ENCODE measurements around the gene DLG1. TPM values are rescaled to one million over a fixed set of nuclear protein-coding genes. Genes with fewer than 3 reads are reported as not detected.

DLG1 gene
- total RNA-seq, 2 donors from 2014 or later: 115 to 124 TPM

GRCh38 chr3:197024881-197025735 lies 273.3 kb downstream of the DLG1 start:
- Histone ChIP-seq H3K9me3 (no peaks in the 10 kb centered on the region), H3K4me1 (peaks cover 10% of the 10 kb centered on the region), H3K4me3 (no peak overlapping the region), H3K36me3 (no peaks in the 10 kb centered on the region), H3K27ac (no peak overlapping the region), H3K9ac (ENCODE audit: low read depth in 2 of 2, low read length in 2 of 2) (no peak overlapping the region), H3K27me3 (no peaks in the 10 kb centered on the region)
- TF ChIP-seq CTCF (IDR thresholded peaks at IDR 0.05): no peak
- no peak for DNase-seq
- intact Hi-C loops (cut with DNase I): no loop called here

GRCh38 chr3:197023998-197024651 lies 274.3 kb downstream of the DLG1 start:
- intact Hi-C loops (cut with DNase I): no loop called here
- no peak for TF ChIP-seq CTCF (IDR thresholded peaks at IDR 0.05)
- H3K4me1 ChIP-seq: peaks cover 6% of the 10 kb centered on the region
- H3K9ac ChIP-seq (ENCODE audit: low read depth in 2 of 2, low read length in 2 of 2): no peak overlapping the region
- H3K9me3 ChIP-seq: no peaks in the 10 kb centered on the region
- no peaks in the 10 kb centered on the region for H3K27me3 ChIP-seq
- H3K36me3 ChIP-seq: no peaks in the 10 kb centered on the region
- H3K27ac ChIP-seq: no peak overlapping the region
- DNase-seq: no peak
- no peak overlapping the region for H3K4me3 ChIP-seq

GRCh38 chr3:197023241-197023997 lies 275.0 kb downstream of the DLG1 start:
- no peaks in the 10 kb centered on the region for H3K9me3 ChIP-seq
- no peaks in the 10 kb centered on the region for H3K27me3 ChIP-seq
- TF ChIP-seq CTCF (IDR thresholded peaks at IDR 0.05): no peak
- no peak overlapping the region for H3K4me3 ChIP-seq
- no peak for DNase-seq
- H3K27ac ChIP-seq: no peak overlapping the region
- intact Hi-C loops (cut with DNase I): no loop called here
- no peaks in the 10 kb centered on the region for H3K4me1 ChIP-seq
- no peak overlapping the region for H3K9ac ChIP-seq (ENCODE audit: low read depth in 2 of 2, low read length in 2 of 2)
- H3K36me3 ChIP-seq: no peaks in the 10 kb centered on the region

GRCh38 chr3:197022405-197023231 lies 275.8 kb downstream of the DLG1 start:
- Histone ChIP-seq H3K4me1 (no peaks in the 10 kb centered on the region), H3K27ac (no peak overlapping the region), H3K4me3 (no peak overlapping the region), H3K9me3 (no peaks in the 10 kb centered on the region), H3K9ac (ENCODE audit: low read depth in 2 of 2, low read length in 2 of 2) (no peak overlapping the region), H3K36me3 (no peaks in the 10 kb centered on the region), H3K27me3 (no peaks in the 10 kb centered on the region)
- no peak for TF ChIP-seq CTCF (IDR thresholded peaks at IDR 0.05)
- intact Hi-C loops (cut with DNase I): no loop called here
- DNase-seq: no peak
